C4-2B (cell line): ENCODE data around the gene TMEM116.

ENCODE experiments used
- ZFX ChIP-seq: fragments of 450-650 bp; IDR thresholded peaks from 2 replicates; pipeline ENCODE4 v1.6.1; 2017
- TF ChIP-seq, protein P1 (sequence below): fragments of 450-650 bp; conservative IDR thresholded peaks from 2 replicates; pipeline ENCODE4 v1.5.1; 2017; ENCODE audit warnings: mild to moderate bottlenecking

GRCh38 chr12:112023759-112024396, 10.9 kb upstream of the TMEM116 start:
- TF ChIP-seq, protein P1, sequence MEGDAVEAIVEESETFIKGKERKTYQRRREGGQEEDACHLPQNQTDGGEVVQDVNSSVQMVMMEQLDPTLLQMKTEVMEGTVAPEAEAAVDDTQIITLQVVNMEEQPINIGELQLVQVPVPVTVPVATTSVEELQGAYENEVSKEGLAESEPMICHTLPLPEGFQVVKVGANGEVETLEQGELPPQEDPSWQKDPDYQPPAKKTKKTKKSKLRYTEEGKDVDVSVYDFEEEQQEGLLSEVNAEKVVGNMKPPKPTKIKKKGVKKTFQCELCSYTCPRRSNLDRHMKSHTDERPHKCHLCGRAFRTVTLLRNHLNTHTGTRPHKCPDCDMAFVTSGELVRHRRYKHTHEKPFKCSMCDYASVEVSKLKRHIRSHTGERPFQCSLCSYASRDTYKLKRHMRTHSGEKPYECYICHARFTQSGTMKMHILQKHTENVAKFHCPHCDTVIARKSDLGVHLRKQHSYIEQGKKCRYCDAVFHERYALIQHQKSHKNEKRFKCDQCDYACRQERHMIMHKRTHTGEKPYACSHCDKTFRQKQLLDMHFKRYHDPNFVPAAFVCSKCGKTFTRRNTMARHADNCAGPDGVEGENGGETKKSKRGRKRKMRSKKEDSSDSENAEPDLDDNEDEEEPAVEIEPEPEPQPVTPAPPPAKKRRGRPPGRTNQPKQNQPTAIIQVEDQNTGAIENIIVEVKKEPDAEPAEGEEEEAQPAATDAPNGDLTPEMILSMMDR = no peak
- TF ChIP-seq ZFX = no peak
